HG03196 (cell line): ENCODE results near the gene CFAP299.

Source experiments
- ATAC-seq: cut with Tn5 transposase; IDR thresholded peaks from one replicate; pipeline ENCODE4 v1.9.1; 2021; ENCODE audit not compliant: unreplicated experiment

CFAP299 gene

DNA sequence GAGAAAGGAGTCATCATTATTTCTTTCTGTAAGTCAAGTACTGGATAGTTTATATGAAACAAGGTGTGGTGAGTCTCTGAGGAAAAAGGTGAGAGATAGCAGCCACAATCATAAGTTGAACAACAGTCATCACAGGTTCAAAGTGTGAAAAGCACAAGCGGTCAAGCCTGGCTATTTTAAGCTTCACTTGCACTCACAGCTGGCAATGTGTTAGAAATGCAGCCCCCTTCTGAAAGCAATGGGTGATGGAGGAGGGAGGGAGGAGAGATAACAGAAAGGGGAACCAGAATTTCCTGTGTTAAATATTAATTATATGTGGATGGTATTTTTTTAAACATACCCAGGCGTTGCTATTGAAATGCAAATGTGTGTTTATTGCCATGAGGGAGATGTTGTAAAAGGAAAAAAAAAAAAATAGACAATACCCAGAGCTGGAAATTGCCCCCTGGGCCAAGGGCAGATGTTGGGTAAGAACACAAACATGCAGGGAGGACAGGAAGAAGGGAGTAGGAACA is 668.1 kb downstream of the CFAP299 start:
- ATAC-seq: peak; percentile 99

DNA sequence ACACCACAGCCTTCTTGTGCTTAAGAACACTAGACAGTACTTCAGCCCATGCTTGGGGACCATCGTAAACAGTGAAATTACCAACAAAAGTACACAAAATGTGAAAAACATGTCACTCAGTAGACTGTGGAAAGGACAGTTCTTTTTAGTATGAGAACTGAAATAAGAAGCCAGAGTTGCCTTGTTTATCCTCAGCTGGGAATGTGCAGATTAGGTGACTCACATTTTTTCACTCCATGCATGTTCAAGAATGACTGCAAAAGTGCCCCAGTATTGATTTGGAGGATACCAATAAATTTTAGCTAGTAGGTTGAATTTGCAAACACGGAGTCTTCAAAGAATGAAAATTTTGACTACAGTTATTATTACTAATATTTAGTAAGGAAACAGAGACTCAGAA is 671.9 kb downstream of the CFAP299 start:
- ATAC-seq: no peak
